WTC11 (cell line): Measurements from ENCODE around the gene AGBL5.

Source experiments
- SP1 ChIP-seq: sonication (generic); formaldehyde crosslinking; conservative IDR thresholded peaks from 2 replicates; pipeline ENCODE4 v1.8.1; 2022; ENCODE audit warnings: missing genetic modification reagents
- ZBTB21 ChIP-seq: sonication (generic); formaldehyde crosslinking; IDR thresholded peaks from 2 replicates; pipeline ENCODE4 v1.8.1; 2023; ENCODE audit warnings: mild to moderate bottlenecking, missing genetic modification reagents, borderline replicate concordance
- ZNF263 ChIP-seq: sonication (generic); formaldehyde crosslinking; IDR thresholded peaks from 2 replicates; pipeline ENCODE4 v1.8.1; 2022; ENCODE audit warnings: low read depth, mild to moderate bottlenecking, moderate library complexity, missing genetic modification reagents
- TF ChIP-seq, protein P1 (sequence below): fragments of 200-600 bp; IDR thresholded peaks from 2 replicates; pipeline ENCODE4 v1.8.0; 2022; ENCODE audit warnings: antibody characterized with exemption
- TF ChIP-seq, protein P2 (sequence below): sonication (generic); formaldehyde crosslinking; IDR thresholded peaks from 2 replicates; pipeline ENCODE4 v1.8.1; 2023; ENCODE audit warnings: mild to moderate bottlenecking, missing genetic modification reagents

DNA sequence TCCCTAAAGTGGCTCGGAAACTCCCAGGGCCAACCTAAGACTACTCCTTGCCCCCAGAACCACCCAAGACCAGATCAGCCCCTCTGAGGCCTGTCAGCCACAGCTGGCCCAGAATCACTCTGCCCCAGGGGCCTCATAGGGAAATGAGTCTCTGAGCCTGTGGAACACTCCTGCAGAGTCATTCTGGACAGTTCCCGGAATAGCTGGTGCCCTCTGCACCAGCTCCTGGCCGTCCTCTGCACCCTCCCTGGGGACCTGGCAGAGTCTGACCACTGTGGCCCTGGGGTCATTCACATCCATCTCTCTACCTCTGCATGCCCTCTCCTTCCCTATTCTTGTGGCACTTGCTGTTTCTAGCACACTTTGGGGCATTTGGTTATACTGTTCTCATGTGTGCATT, 33.3 kb upstream of the AGBL5 start:
- TF ChIP-seq, protein P1, sequence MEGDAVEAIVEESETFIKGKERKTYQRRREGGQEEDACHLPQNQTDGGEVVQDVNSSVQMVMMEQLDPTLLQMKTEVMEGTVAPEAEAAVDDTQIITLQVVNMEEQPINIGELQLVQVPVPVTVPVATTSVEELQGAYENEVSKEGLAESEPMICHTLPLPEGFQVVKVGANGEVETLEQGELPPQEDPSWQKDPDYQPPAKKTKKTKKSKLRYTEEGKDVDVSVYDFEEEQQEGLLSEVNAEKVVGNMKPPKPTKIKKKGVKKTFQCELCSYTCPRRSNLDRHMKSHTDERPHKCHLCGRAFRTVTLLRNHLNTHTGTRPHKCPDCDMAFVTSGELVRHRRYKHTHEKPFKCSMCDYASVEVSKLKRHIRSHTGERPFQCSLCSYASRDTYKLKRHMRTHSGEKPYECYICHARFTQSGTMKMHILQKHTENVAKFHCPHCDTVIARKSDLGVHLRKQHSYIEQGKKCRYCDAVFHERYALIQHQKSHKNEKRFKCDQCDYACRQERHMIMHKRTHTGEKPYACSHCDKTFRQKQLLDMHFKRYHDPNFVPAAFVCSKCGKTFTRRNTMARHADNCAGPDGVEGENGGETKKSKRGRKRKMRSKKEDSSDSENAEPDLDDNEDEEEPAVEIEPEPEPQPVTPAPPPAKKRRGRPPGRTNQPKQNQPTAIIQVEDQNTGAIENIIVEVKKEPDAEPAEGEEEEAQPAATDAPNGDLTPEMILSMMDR, result no peak
- TF ChIP-seq SP1 (CRISPR knock-in tag) (no peak), ZNF263 (no peak), ZBTB21 (CRISPR knock-in tag) (no peak)
- TF ChIP-seq, protein P2, sequence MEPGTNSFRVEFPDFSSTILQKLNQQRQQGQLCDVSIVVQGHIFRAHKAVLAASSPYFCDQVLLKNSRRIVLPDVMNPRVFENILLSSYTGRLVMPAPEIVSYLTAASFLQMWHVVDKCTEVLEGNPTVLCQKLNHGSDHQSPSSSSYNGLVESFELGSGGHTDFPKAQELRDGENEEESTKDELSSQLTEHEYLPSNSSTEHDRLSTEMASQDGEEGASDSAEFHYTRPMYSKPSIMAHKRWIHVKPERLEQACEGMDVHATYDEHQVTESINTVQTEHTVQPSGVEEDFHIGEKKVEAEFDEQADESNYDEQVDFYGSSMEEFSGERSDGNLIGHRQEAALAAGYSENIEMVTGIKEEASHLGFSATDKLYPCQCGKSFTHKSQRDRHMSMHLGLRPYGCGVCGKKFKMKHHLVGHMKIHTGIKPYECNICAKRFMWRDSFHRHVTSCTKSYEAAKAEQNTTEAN (CRISPR knock-in tag), result no peak
